ENCODE measurements around the gene CD44. TPM values are rescaled to one million over a fixed set of nuclear protein-coding genes. Genes with fewer than 3 reads are reported as not detected.

CD44 gene
- total and polyA plus RNA-seq, 9 donors: 75.0 to 192 (median 135) TPM

DNA sequence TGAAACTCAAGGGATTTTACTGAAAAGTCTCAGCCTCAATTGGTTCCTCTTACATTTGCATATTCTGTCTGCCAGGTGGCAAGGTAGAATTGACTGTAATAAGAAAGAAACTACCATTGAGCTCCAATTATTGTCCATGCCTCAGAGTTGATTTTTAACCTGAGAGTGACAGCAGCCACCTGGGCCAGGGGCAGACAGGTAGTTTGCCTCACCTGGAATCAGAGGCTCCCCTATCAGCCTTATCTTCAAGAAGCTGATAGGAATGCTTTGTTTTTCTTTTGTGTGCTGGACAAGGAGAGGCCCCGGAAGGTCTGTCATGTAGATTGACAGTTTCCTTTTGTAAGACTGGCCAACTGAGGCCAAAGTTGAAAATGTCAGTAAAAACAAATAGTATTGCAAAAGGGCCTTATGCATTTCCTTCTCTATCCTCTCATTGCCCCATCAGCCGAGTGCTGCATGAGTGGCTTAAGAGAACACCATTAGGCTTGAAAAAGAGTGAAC, 34.1 kb downstream of the CD44 start:
- H3K4me3 ChIP-seq (ENCODE audit: low read length): no peak overlapping the region
- H3K4me1 ChIP-seq (ENCODE audit: control insufficient read depth, insufficient read depth, low read length): peaks cover 21% of the 10 kb centered on the region
- DNase-seq: no peak
- H3K36me3 ChIP-seq (ENCODE audit: control insufficient read depth, insufficient read depth, low read length): peaks cover 20% of the 10 kb centered on the region
- 50% methylated on average over 1 of the region's 2 CpGs for WGBS (ENCODE audit: insufficient coverage)
- no peaks in the 10 kb centered on the region for H3K9me3 ChIP-seq (replicated peaks; ENCODE audit: control insufficient read depth, low read depth, low read length)
- H3K27ac ChIP-seq (ENCODE audit: low read length): no peak overlapping the region
- no peaks in the 10 kb centered on the region for H3K27me3 ChIP-seq (ENCODE audit: control insufficient read depth, insufficient read depth, low read length)

DNA sequence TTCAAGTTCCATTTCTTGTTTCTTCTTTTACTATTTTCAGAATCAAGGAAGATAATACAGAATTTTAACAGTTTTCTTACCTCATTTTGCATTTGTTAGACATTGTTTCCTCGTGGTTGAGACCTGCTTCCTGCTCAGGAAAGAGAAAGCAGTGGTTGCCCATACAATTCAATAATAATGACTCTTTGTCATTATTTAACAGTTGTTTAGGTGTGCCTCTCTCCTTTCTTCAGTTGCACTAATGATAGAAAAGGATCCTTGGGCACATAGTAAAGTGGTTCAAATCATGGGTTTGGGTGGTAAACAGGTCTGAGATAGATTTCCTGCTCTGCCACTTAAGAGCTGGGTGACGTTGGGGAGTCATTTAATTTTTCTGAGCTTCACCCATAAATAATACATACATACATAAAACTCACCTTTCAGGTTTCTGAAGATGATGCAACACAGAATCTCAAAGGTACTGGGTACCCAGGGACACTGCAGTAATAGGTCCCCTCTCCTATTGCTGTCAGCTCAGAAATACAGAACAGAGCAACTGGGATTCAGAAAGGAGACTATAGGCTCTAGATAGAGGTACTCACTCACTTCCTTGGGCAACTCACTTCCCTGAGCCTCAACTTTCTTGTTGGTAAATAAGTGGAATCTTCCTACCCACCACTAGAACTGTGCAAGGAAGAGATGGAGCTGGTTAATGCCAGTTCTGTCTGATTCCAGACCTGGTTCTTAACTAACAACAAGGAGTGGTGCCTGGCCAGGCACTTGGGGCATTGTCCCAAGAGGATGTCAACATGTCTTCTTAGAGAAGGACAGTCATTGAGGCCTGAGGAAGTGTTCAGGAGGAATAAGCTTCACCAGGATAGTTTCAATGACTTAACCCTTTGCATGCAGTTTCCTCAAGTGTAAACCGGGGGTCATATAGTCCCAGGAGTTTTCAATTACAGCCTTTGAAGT, 34.9 kb downstream of the CD44 start:
- no peak for DNase-seq
- WGBS (ENCODE audit: insufficient coverage): no CpG with 5 or more reads among the region's 3 CpGs
- H3K27me3 ChIP-seq (ENCODE audit: control insufficient read depth, insufficient read depth, low read length): no peaks in the 10 kb centered on the region
- peaks cover 16% of the 10 kb centered on the region for H3K4me1 ChIP-seq (ENCODE audit: control insufficient read depth, insufficient read depth, low read length)
- H3K9me3 ChIP-seq (replicated peaks; ENCODE audit: control insufficient read depth, low read depth, low read length): no peaks in the 10 kb centered on the region
- peaks cover 26% of the 10 kb centered on the region for H3K36me3 ChIP-seq (ENCODE audit: control insufficient read depth, insufficient read depth, low read length)
- no peak overlapping the region for H3K4me3 ChIP-seq (ENCODE audit: low read length)
- H3K27ac ChIP-seq (ENCODE audit: low read length): no peak overlapping the region

DNA sequence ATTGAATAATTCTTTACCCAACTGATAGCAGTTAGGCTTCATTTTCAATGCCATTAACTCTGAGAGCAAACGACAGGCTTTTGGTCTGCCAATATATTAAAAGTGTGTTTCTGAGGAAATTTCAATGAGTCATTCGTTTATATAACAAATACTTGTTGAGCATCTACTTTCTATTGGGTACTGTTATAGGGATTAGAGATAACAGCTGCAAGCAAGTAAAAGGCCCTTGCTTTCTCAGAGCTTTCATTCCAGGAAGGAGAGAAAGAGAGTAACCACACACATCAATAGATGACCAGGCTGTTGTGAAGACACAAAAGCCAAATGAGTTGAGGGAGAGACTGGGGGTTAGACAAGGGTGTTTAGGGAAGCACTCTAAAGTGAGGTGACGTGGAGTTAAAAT, 35.7 kb downstream of the CD44 start:
- H3K36me3 ChIP-seq (ENCODE audit: control insufficient read depth, insufficient read depth, low read length): peaks cover 32% of the 10 kb centered on the region
- no peak for DNase-seq
- H3K27ac ChIP-seq (ENCODE audit: low read length): peak overlapping the region; percentile 42
- no peaks in the 10 kb centered on the region for H3K27me3 ChIP-seq (ENCODE audit: control insufficient read depth, insufficient read depth, low read length)
- H3K9me3 ChIP-seq (replicated peaks; ENCODE audit: control insufficient read depth, low read depth, low read length): no peaks in the 10 kb centered on the region
- 100% methylated on average over 1 of the region's 3 CpGs for WGBS (ENCODE audit: insufficient coverage)
- H3K4me1 ChIP-seq (ENCODE audit: control insufficient read depth, insufficient read depth, low read length): peaks cover 23% of the 10 kb centered on the region
- H3K4me3 ChIP-seq (ENCODE audit: low read length): no peak overlapping the region

DNA sequence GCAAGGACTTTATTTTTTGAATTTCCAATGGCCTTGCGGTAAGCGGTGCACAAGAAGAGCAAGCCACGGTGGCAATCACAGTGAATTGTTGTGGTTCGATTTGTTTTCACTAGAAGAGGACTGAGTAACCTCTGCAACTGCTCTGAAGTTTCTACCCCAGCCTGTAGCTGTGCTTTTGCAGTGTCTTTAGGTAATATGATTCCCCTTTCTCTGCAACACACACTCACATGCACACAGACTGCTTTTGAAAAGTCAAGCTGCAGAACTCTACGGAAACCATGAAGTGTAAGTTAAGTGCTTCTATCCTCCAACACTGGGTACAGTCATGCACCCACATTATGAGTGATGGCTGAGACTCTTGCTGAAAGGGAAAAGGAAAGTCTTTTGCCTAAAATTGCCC, 38.4 kb downstream of the CD44 start:
- DNase-seq: no peak
- H3K4me3 ChIP-seq (ENCODE audit: low read length): no peak overlapping the region
- 50% methylated on average over 4 of the region's 5 CpGs for WGBS (ENCODE audit: insufficient coverage)
- H3K27me3 ChIP-seq (ENCODE audit: control insufficient read depth, insufficient read depth, low read length): no peaks in the 10 kb centered on the region
- peaks cover 37% of the 10 kb centered on the region for H3K36me3 ChIP-seq (ENCODE audit: control insufficient read depth, insufficient read depth, low read length)
- H3K27ac ChIP-seq (ENCODE audit: low read length): no peak overlapping the region
- H3K9me3 ChIP-seq (replicated peaks; ENCODE audit: control insufficient read depth, low read depth, low read length): no peaks in the 10 kb centered on the region
- H3K4me1 ChIP-seq (ENCODE audit: control insufficient read depth, insufficient read depth, low read length): peaks cover 18% of the 10 kb centered on the region

DNA sequence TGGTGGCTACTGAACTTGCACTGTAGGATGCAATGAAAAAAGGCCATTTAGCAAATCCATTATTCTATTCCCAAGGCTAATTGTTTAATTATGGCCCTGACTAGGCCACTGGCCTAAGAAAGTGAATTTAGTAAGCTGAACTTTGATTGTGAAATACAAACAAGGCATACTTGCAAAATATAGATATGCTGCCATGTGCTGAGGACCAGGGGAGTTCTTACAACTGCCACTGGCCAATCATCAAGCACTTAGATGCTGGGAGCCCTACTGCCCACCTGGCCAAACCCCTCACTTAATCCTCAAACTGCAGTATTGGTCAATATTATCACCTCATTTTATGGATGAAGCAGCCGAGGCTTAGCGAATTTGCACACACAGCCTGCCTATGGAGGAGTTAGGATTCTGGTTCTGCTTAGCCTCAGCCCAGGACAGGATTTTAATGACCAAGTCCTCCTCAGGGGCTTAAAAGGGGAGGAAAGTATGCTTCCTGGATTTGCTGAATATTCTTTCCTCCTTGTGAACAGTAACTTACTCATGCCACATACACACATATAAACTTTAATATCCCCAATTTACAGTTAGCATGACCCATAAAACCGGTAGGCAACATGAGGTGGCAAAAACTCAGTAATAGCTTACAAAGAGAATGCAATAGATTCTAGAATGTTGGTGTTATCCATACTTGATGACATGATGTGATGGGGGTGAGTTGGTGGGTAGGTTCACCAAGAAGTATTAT, 39.3 kb downstream of the CD44 start:
- peaks cover 15% of the 10 kb centered on the region for H3K4me1 ChIP-seq (ENCODE audit: control insufficient read depth, insufficient read depth, low read length)
- peaks cover 41% of the 10 kb centered on the region for H3K36me3 ChIP-seq (ENCODE audit: control insufficient read depth, insufficient read depth, low read length)
- H3K27ac ChIP-seq (ENCODE audit: low read length): no peak overlapping the region

DNA sequence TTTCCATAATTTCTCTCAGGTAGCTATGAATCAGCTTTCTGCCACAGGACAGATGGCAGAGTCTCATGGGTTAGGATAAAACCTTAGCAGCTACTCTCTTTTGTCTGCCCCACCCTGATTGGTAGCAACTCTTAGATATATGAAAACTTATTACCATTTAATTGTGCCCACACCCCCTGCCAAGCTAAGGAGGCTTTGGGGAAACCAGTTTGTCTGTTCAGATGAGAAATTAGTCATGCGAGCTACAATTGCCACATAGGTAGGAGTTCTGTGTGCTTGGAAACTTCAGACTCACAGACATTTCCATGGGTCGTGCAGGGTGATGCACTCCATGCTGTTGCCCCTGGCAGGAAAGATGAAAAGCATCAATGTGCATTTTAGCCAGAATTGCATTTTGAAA, 39.9 kb downstream of the CD44 start:
- Histone ChIP-seq H3K36me3 (ENCODE audit: control insufficient read depth, insufficient read depth, low read length) (peaks cover 45% of the 10 kb centered on the region), H3K4me3 (ENCODE audit: low read length) (no peak overlapping the region), H3K4me1 (ENCODE audit: control insufficient read depth, insufficient read depth, low read length) (peaks cover 14% of the 10 kb centered on the region), H3K27me3 (ENCODE audit: control insufficient read depth, insufficient read depth, low read length) (no peaks in the 10 kb centered on the region), H3K27ac (ENCODE audit: low read length) (no peak overlapping the region), H3K9me3 (replicated peaks; ENCODE audit: control insufficient read depth, low read depth, low read length) (no peaks in the 10 kb centered on the region)
- WGBS (ENCODE audit: insufficient coverage): 65% methylated on average over 2 of the region's 2 CpGs
- no peak for DNase-seq

More for the DNA sequence above, 39.3 kb downstream of the CD44 start:
- no CpG with 5 or more reads among the region's 3 CpGs for WGBS (ENCODE audit: insufficient coverage)
- Histone ChIP-seq H3K4me3 (ENCODE audit: low read length) (no peak overlapping the region), H3K9me3 (replicated peaks; ENCODE audit: control insufficient read depth, low read depth, low read length) (no peaks in the 10 kb centered on the region), H3K27me3 (ENCODE audit: control insufficient read depth, insufficient read depth, low read length) (no peaks in the 10 kb centered on the region)
- DNase-seq: no peak

DNA sequence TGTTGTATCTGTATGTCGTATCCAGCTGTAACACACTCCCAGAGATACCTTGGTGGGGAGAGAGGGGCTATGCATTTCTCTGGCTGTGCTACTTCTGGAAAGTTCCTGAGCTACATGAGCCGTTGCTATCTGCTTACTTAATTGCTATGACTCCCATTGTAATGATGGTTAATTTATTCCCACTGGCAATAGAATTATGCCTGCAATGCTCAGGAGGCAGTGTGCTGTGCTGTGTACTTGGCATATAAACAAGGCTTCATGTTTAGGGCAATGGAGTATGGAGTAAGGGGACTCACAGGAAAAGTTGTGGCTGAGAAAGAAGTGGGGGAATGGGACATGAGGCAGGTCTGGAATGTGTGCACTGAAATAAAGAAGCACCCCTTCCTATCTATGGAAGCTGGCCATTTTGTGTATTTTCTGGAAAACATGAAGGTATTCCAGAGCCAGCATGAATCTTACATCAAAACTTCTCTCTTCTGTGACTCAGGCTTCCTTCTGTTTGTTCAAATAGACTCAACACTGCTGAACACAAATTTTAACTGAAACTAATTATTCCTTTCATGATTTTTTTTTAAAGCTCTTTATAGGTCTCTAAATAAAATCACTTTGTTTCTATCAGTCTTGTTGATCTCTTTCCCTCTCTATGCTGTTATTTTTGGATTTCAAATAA, 40.6 kb downstream of the CD44 start:
- no peaks in the 10 kb centered on the region for H3K9me3 ChIP-seq (replicated peaks; ENCODE audit: control insufficient read depth, low read depth, low read length)
- no peaks in the 10 kb centered on the region for H3K27me3 ChIP-seq (ENCODE audit: control insufficient read depth, insufficient read depth, low read length)
- H3K27ac ChIP-seq (ENCODE audit: low read length): no peak overlapping the region
- no peak overlapping the region for H3K4me3 ChIP-seq (ENCODE audit: low read length)
- peaks cover 11% of the 10 kb centered on the region for H3K4me1 ChIP-seq (ENCODE audit: control insufficient read depth, insufficient read depth, low read length)
- peaks cover 49% of the 10 kb centered on the region for H3K36me3 ChIP-seq (ENCODE audit: control insufficient read depth, insufficient read depth, low read length)
- no CpG with 5 or more reads among the region's 2 CpGs for WGBS (ENCODE audit: insufficient coverage)
- DNase-seq: peak; percentile 34

DNA sequence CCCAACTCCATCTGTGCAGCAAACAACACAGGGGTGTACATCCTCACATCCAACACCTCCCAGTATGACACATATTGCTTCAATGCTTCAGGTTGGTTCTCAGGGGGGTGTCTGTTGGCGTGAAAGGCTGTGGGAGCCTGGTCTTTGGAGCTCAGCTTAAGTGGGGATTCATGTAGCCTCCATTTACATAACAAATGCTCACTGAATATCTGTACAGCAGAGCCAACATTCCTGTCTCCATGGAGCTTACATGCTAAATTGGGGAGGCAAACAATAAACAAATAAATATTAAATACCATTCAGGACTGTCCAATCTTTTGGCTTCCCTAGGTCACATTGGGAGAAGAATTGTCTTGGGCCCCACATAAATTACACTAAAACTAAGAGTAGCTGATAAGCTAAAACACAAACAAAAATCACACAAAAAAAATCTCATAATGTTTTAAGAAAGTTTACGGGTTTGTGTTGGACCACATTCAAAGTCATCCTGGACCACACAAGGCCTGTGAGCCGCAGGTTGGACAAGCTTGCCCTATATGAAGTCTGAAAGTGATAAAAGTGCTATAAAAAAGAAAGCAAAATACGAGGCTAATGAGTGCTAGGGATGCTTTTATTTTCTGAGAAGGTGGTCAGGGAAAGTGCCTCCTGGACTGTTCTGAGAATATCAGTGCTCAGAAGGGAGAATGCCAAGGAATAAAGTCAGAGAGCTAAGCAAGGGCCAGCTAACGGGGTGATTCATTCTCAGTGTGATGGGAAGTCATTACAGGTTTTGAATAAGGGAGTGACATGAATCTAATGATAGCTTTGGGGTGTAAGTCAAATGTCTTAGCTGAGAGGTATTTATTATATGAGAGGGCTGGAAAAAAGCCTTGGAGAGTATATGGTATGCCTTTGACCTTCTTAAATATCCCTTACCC, 41.6 kb downstream of the CD44 start:
- H3K4me1 ChIP-seq (ENCODE audit: control insufficient read depth, insufficient read depth, low read length): peaks cover 11% of the 10 kb centered on the region
- H3K27me3 ChIP-seq (ENCODE audit: control insufficient read depth, insufficient read depth, low read length): no peaks in the 10 kb centered on the region
- H3K9me3 ChIP-seq (replicated peaks; ENCODE audit: control insufficient read depth, low read depth, low read length): no peaks in the 10 kb centered on the region
- no peak overlapping the region for H3K27ac ChIP-seq (ENCODE audit: low read length)
- DNase-seq: peak; percentile 48
- 58% methylated on average over 4 of the region's 5 CpGs for WGBS (ENCODE audit: insufficient coverage)
- H3K4me3 ChIP-seq (ENCODE audit: low read length): no peak overlapping the region
- H3K36me3 ChIP-seq (ENCODE audit: control insufficient read depth, insufficient read depth, low read length): peaks cover 51% of the 10 kb centered on the region

DNA sequence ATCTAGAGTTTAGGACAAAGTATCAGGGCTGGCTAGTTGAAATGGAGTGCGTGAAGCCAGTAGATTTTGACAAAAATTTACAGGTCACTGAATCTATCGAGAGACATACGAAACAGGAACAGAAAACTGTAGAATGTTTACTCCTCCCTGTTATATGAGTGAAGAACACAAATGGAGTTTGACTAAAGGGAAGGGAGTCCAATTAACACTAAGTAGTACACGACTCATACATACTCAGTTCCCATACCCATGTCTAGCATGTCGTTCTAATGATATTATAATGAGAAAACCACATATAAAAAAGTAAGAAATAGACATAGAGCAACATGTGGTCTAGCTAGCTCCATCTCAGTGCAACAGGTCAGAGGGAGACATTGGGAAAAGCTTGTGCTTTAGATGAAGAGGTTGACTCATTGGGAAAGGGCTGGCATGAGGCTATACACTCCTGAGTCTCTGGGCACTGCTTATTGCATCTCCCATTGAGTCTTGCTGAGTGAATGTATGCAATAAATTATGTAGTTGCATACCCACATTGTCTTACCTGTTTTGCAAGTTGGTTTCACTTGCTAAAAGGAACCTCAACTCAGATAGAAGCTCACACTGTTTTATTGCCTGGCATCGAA, 43.5 kb downstream of the CD44 start:
- no CpG with 5 or more reads among the region's 6 CpGs for WGBS (ENCODE audit: insufficient coverage)

More for the DNA sequence above, 43.5 kb downstream of the CD44 start:
- no peak overlapping the region for H3K4me3 ChIP-seq (ENCODE audit: low read length)
- peaks cover 44% of the 10 kb centered on the region for H3K36me3 ChIP-seq (ENCODE audit: control insufficient read depth, insufficient read depth, low read length)
- peaks cover 11% of the 10 kb centered on the region for H3K4me1 ChIP-seq (ENCODE audit: control insufficient read depth, insufficient read depth, low read length)
- no peaks in the 10 kb centered on the region for H3K27me3 ChIP-seq (ENCODE audit: control insufficient read depth, insufficient read depth, low read length)
- no peak for DNase-seq
- no peak overlapping the region for H3K27ac ChIP-seq (ENCODE audit: low read length)
- H3K9me3 ChIP-seq (replicated peaks; ENCODE audit: control insufficient read depth, low read depth, low read length): no peaks in the 10 kb centered on the region
